GM12891 (cell line): ENCODE results near the gene RANBP17.
"Not testable (repeated sequence)": the region's sequence is repeated elsewhere in the genome, so short reads cannot be mapped to it uniquely, and the experiment has no call there.

Experiments used
- DNase-seq: peaks from one replicate; pipeline ENCODE4 v3.0.0; 2011; ENCODE audit warnings: low spot score; ENCODE audit not compliant: insufficient read length
- FAIRE-seq: peaks from 2 replicates; lab custom pipeline; 2011; peaks lifted over from hg19 to GRCh38; lab: Jason Lieb, UNC
- PAX5 ChIP-seq: IDR thresholded peaks from 2 replicates; pipeline ENCODE4 v1.6.1; 2011; ENCODE audit warnings: low read length, moderate library complexity, mild to moderate bottlenecking; ENCODE audit not compliant: insufficient read depth, severe bottlenecking
- POLR2A ChIP-seq: IDR thresholded peaks from 2 replicates; pipeline ENCODE4 v1.6.1; 2011; ENCODE audit warnings: low read depth, low read length, control low read depth
- POLR2AphosphoS5 ChIP-seq: IDR thresholded peaks from 2 replicates; pipeline ENCODE4 v1.6.1; 2011; ENCODE audit warnings: low read depth, low read length, control low read depth
- POU2F2 ChIP-seq: IDR thresholded peaks from 2 replicates; pipeline ENCODE4 v1.6.1; 2011; ENCODE audit warnings: low read depth, mild to moderate bottlenecking, control low read depth, low read length, moderate library complexity
- SPI1 ChIP-seq: IDR thresholded peaks from 2 replicates; pipeline ENCODE4 v1.6.1; 2011; ENCODE audit warnings: low read depth, low read length, control low read depth
- TAF1 ChIP-seq: IDR thresholded peaks from 2 replicates; pipeline ENCODE4 v1.6.1; 2011; ENCODE audit warnings: low read depth, low read length, control low read depth

Gene RANBP17

DNA sequence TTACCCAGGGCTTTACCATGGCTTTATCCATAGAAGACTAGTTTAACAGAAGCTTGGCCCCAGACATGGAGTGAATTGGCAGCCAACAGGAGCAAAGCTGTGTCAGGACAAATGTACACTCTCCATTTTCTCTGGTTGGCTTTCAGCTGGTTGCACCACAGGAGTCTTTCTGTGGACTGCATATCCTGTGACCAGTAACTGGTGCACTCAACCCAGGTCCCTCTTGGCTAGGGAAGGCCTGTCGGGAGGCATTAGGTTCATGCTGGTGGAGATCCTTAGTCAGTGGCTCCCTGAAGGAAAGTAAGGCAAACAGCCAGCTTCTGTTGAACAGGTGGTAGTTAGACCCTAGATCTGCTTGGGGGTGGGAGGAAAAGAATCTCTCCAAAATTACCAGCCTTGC, 300.3 kb downstream of the RANBP17 start:
- TF ChIP-seq POLR2AphosphoS5: no peak
- no peak for TF ChIP-seq POU2F2
- TF ChIP-seq POLR2A: no peak
- TF ChIP-seq TAF1: no peak
- no peak for TF ChIP-seq PAX5
- no peak for TF ChIP-seq SPI1
- DNase-seq (no peak), FAIRE-seq (no peak)

DNA sequence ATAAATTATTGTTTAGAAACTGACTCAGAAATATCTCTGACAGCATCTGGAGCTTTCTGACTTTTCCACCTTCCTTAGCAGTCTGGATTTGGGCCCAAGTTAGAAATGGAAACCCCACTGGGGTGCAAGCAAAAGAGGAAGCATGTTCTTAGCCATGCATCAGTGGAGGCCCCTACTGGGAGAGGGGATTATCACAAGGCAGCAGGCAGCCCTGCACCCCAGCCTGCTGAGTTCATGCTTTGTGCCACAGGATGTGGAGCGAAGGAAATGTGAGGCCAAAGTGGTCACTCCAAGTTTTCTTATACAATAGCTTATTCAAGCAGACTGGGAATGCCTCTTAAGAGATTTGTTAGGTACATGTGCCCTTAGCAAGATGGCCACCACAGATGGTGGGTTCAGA, 300.8 kb downstream of the RANBP17 start:
- DNase-seq (no peak), FAIRE-seq (no peak)
- TF ChIP-seq POLR2A: no peak
- no peak for TF ChIP-seq PAX5
- no peak for TF ChIP-seq POU2F2
- TF ChIP-seq TAF1: no peak
- TF ChIP-seq SPI1: no peak
- no peak for TF ChIP-seq POLR2AphosphoS5

DNA sequence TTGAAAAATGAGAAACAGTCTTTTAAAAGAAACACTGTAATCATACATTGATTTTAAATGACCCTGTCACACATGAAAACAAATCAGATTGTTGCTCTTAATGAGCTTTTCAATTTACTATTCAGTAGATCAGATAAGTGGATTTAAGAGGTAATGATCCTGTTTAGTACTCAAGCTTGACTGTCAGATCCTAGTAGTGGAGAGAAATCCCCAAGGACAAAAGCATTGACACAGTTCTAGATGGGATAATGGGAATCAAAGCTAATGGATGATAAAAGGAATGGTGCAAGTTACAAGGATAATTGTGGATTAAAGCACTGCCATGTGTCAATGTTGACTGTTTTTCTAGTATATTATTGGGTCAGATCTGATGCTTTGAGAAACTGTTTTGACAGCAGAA, 304.9 kb downstream of the RANBP17 start:
- no peak for DNase-seq

DNA sequence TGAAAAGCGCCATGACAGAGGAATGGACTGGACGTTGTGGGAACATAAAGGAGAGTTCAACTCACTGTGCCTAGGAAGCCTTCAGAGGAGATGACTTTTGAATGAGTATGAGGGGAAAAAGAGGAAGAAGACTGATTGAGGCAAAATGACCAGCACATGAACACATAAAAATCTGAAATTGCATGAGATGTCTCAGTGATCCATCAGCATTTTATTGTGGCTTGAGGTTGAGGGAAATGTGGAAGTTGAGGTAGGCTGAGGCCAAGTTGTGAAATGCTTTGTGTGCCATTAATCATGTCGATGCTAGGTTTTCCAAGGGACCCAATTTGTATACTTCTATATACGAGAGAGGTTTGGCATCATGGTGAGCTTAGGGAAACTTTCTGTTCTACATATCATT, 306.4 kb downstream of the RANBP17 start:
- no peak for FAIRE-seq
- TF ChIP-seq POU2F2: no peak
- TF ChIP-seq POLR2A: no peak
- DNase-seq: no peak

More for the DNA sequence above, 304.9 kb downstream of the RANBP17 start:
- no peak for TF ChIP-seq PAX5
- no peak for TF ChIP-seq SPI1
- no peak for TF ChIP-seq POLR2A
- no peak for TF ChIP-seq POU2F2
- TF ChIP-seq TAF1: no peak
- no peak for TF ChIP-seq POLR2AphosphoS5
- FAIRE-seq: no peak

DNA sequence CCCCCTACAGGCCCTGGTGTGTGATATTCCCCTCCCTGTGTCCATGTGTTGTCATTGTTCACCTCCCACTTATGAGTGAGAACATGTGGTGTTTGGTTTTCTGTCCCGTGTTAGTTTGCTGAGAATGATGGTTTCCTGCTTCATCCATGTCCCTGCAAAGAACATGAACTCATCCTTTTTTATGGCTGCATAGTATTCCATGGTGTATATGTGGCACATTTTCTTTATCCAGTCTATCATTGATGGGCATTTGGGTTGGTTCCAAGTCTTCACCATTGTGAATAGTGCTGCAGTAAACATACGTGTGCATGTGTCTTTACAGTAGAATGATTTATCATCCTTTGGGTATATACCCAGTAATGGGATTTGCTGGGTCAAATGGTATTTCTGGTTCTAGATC, 313.1 kb downstream of the RANBP17 start:
- not testable (repeated sequence) for DNase-seq, FAIRE-seq

DNA sequence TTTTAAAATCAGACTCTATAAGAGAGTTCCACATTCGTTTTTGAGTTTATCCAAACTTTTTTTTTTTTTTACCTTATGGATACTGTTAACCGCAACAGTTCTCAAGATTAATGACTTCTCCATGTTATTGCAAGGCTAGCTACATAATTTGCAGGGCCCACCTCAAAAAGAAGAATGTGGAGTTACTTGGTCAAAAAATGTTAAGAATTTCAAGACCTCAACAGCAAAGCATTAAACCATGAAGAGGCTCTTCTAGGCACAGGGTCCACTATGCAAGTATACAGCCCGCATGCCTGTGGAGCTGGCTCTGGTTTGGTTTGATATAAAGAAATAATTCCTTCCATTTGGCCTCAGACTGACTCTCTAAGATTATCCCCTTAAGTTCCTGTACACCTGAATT, 313.9 kb downstream of the RANBP17 start:
- TF ChIP-seq TAF1 (no peak), PAX5 (no peak), POU2F2 (no peak), POLR2A (no peak), POLR2AphosphoS5 (no peak), SPI1 (no peak)
- DNase-seq: no peak
- no peak for FAIRE-seq

DNA sequence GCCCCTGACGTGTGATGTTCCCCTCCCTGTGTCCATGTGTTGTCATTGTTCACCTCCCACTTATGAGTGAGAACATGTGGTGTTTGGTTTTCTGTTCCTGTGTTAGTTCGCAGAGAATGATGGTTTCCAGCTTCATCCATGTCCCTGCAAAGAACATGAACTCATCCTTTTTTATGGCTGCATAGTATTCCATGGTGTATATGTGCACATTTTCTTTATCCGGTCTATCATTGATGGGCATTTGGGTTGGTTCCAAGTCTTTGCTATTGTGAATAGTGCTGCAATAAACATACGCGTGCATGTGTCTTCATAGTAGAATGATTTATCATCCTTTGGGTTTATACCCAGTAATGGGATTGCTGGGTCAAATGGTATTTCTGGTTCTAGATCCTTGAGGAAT, 316.4 kb downstream of the RANBP17 start:
- not testable (repeated sequence) for DNase-seq, FAIRE-seq

DNA sequence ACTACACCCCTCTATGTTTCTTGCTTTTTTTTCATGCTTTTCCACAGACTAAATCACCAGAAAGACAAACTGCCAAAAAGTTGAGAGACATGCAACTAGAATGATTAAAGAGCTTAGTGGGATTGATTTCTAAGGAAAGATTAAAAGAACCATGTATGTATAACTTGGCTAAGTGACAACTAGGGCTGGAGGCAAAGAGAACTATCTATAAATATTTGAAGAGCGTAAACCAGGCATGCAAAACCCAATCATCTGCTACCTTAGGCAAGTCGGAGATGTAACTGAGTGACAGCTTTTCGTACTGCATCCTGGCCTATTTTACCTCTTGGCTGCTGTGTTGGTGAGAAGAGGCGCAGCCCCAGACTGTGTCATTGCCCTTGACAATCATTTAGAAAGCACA, 326.2 kb downstream of the RANBP17 start:
- no peak for FAIRE-seq
- DNase-seq: no peak
- TF ChIP-seq POU2F2: no peak
- TF ChIP-seq TAF1: no peak
- no peak for TF ChIP-seq POLR2AphosphoS5
- TF ChIP-seq PAX5: no peak
- TF ChIP-seq POLR2A: no peak
- TF ChIP-seq SPI1: no peak

DNA sequence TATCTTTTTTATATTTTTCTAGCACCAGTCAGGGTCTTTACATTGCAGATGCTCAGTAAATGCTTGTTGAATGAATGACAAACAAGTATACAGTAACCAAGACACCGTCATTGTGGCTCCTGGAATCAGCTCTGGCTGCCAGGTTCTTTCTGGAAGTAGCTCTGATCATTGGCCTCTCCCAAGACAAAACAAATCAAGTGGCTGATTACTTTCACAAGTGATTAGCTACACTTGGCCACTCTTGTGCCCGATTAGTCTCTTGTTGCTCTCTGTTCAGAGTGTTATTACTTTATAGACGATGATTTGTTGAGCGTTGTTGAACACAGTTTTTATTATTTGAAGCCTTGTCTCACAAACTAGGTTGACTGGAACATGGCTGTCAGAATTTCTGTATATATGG, 327.6 kb downstream of the RANBP17 start:
- DNase-seq (no peak), FAIRE-seq (no peak)
- no peak for TF ChIP-seq TAF1
- TF ChIP-seq SPI1: no peak
- TF ChIP-seq POLR2AphosphoS5: no peak
- TF ChIP-seq PAX5: no peak
- TF ChIP-seq POLR2A: no peak
- no peak for TF ChIP-seq POU2F2

DNA sequence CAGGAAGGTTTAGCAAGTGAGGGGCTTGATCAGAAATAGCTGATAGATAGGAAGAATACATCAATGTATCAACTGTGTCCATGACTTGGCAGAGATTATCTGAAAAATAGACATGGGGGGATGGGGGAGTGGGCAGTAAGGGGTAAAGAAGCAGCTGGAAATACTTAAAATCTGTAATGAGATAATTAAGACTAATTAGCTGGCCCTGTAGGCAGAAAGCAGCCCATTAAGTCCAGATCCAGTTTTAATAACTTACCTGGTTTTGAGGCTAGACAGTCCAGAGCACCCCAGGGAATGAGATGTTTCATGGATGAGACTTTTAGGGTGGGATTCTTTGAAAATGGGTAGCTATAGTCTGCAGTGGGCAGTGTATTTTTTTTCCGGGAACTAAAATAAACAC, 330.3 kb downstream of the RANBP17 start:
- no peak for FAIRE-seq
- no peak for TF ChIP-seq SPI1
- TF ChIP-seq PAX5: no peak
- TF ChIP-seq POLR2A: no peak
- TF ChIP-seq POLR2AphosphoS5: no peak
- TF ChIP-seq TAF1: no peak
- no peak for TF ChIP-seq POU2F2
- DNase-seq: no peak

DNA sequence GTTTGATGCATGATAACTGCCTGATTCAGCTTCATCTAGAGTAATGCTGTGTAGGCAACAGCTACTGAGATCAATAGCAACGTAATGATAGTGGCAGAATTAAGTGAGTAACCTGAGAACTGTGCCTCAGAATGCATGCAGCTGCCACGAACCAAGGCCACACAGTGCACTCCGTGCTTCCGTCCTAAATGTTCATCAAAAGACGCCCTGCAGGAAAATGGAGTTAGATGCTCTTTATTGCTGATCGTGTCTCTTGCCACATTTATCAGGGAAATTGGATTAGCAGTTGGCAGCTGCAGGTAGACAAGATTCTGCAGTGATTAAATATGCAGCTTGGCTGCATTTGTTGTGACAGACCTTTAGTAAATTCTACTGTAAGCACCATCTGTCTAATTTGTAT, 339.5 kb downstream of the RANBP17 start:
- FAIRE-seq (no peak), DNase-seq (no peak)

More for the DNA sequence above, 339.5 kb downstream of the RANBP17 start:
- TF ChIP-seq PAX5: no peak
- no peak for TF ChIP-seq POLR2AphosphoS5
- TF ChIP-seq SPI1: no peak
- TF ChIP-seq TAF1: no peak
- TF ChIP-seq POU2F2: no peak
- TF ChIP-seq POLR2A: no peak
